Liver (tissue), 9 donors: Measurements from ENCODE around the gene RPS6KA3. TPM values are rescaled to one million over a fixed set of nuclear protein-coding genes. Genes with fewer than 3 reads are reported as not detected.

ENCODE experiments used
- DNase-seq: peaks from one replicate; pipeline ENCODE4 v3.0.0-alpha.2; 2017; ENCODE audit warnings: low spot score
- H3K27ac ChIP-seq, 2 donors: one replicate each; pipeline ENCODE4 v1.7.0; 2013; ENCODE audit warnings: inconsistent platforms in 2 of 2, low read length in 2 of 2, control low read depth in 1 of 2, low read depth in 1 of 2, mild to moderate bottlenecking in 1 of 2
- H3K27me3 ChIP-seq, 4 donors: one replicate each; pipeline versions ENCODE4 v1.6.1 to v1.7.0; 2013; ENCODE audit warnings: low read length in 3 of 4, inconsistent platforms in 1 of 4, mild to moderate bottlenecking in 1 of 4, moderate library complexity in 1 of 4; ENCODE audit not compliant: control insufficient read depth in 4 of 4, insufficient read depth in 4 of 4
- H3K36me3 ChIP-seq, 4 donors: one replicate each; pipeline versions ENCODE4 v1.6.1 to v1.7.0; 2013; ENCODE audit warnings: low read length in 3 of 4, mild to moderate bottlenecking in 3 of 4, low read depth in 1 of 4, moderate library complexity in 1 of 4; ENCODE audit not compliant: control insufficient read depth in 4 of 4, insufficient read depth in 3 of 4
- H3K4me1 ChIP-seq, 4 donors: one replicate each; pipeline versions ENCODE4 v1.6.1 to v1.7.0; 2013; ENCODE audit warnings: low read length in 3 of 4, mild to moderate bottlenecking in 3 of 4, moderate library complexity in 1 of 4; ENCODE audit not compliant: control insufficient read depth in 4 of 4, insufficient read depth in 4 of 4
- H3K4me3 ChIP-seq, 3 donors: one replicate each; pipeline versions ENCODE4 v1.6.1 to v1.7.0; 2013; ENCODE audit warnings: low read length in 3 of 3, control low read depth in 1 of 3, low read depth in 1 of 3, mild to moderate bottlenecking in 1 of 3
- H3K9ac ChIP-seq, 2 donors: one replicate each; pipeline ENCODE4 v1.7.0; 2013; ENCODE audit warnings: low read length in 2 of 2, mild to moderate bottlenecking in 2 of 2, moderate library complexity in 2 of 2, control low read depth in 1 of 2, low read depth in 1 of 2
- H3K9me3 ChIP-seq, 4 donors: one replicate each; pipeline versions ENCODE4 v1.6.1 to v1.7.0; 2013; ENCODE audit warnings: low read length in 3 of 4; ENCODE audit not compliant: control insufficient read depth in 4 of 4
- ATF3 ChIP-seq: IDR thresholded peaks from 2 replicates; pipeline ENCODE4 v1.6.1; 2016; ENCODE audit warnings: antibody characterized with exemption
- CTCF ChIP-seq: fragments of 150-350 bp; IDR thresholded peaks from 2 replicates; pipeline ENCODE4 v1.5.1; 2017; ENCODE audit warnings: improper control_type of control experiment, low read depth, low read length; ENCODE audit not compliant: missing input control
- EGR1 ChIP-seq, 2 donors: IDR thresholded peaks; 2 replicates each; pipeline ENCODE4 v1.6.1; 2016 to 2018; ENCODE audit warnings: antibody characterized with exemption in 2 of 2, low read depth in 2 of 2
- FOXA1 ChIP-seq: IDR thresholded peaks from 2 replicates; pipeline ENCODE4 v1.6.1; 2016; ENCODE audit warnings: antibody characterized with exemption
- FOXA2 ChIP-seq: IDR thresholded peaks from 2 replicates; pipeline ENCODE4 v1.6.1; 2016; ENCODE audit warnings: antibody characterized with exemption
- GABPA ChIP-seq, 2 donors: IDR thresholded peaks in 1 of 2; conservative IDR thresholded peaks in 1 of 2; 2 replicates each; pipeline ENCODE4 v1.6.1; 2016; ENCODE audit warnings: antibody characterized with exemption in 2 of 2, mild to moderate bottlenecking in 1 of 2, moderate library complexity in 1 of 2
- HNF4A ChIP-seq, 2 donors: conservative IDR thresholded peaks; 2 replicates each; pipeline ENCODE4 v1.6.1; 2016; ENCODE audit warnings: antibody characterized with exemption in 2 of 2, mild to moderate bottlenecking in 2 of 2
- HNF4G ChIP-seq: IDR thresholded peaks from 2 replicates; pipeline ENCODE4 v1.6.1; 2016; ENCODE audit warnings: antibody characterized with exemption
- JUND ChIP-seq, 2 donors: IDR thresholded peaks; 2 replicates each; pipeline ENCODE4 v1.6.1; 2016; ENCODE audit warnings: antibody characterized with exemption in 2 of 2
- MAX ChIP-seq: IDR thresholded peaks from 2 replicates; pipeline ENCODE4 v1.6.1; 2016; ENCODE audit warnings: antibody characterized with exemption
- NR2F2 ChIP-seq: IDR thresholded peaks from 2 replicates; pipeline ENCODE4 v1.6.1; 2016; ENCODE audit warnings: antibody characterized with exemption
- RAD21 ChIP-seq, 2 donors: IDR thresholded peaks; 2 replicates each; pipeline ENCODE4 v1.6.1; 2016; ENCODE audit warnings: antibody characterized with exemption in 2 of 2, mild to moderate bottlenecking in 2 of 2
- REST ChIP-seq: IDR thresholded peaks from 2 replicates; pipeline ENCODE4 v1.6.1; 2016; ENCODE audit warnings: antibody characterized with exemption, mild to moderate bottlenecking
- RXRA ChIP-seq, 2 donors: IDR thresholded peaks; 2 replicates each; pipeline ENCODE4 v1.6.1; 2017 to 2018; ENCODE audit warnings: antibody characterized with exemption in 2 of 2, mild to moderate bottlenecking in 1 of 2
- SP1 ChIP-seq: IDR thresholded peaks from 2 replicates; pipeline ENCODE4 v1.6.1; 2018; ENCODE audit warnings: antibody characterized with exemption, mild to moderate bottlenecking
- TAF1 ChIP-seq: conservative IDR thresholded peaks from 2 replicates; pipeline ENCODE4 v1.6.1; 2016; ENCODE audit warnings: antibody characterized with exemption, mild to moderate bottlenecking
- YY1 ChIP-seq: IDR thresholded peaks from 2 replicates; pipeline ENCODE4 v1.6.1; 2016; ENCODE audit warnings: antibody characterized with exemption, mild to moderate bottlenecking
- WGBS: extraction: QIAGEN DNeasy Blood & Tissue Kit; methylation state at CpG from one replicate; pipeline ENCODE4 v1.1.7; 2013; 5-methylcytosine and 5-hydroxymethylcytosine counted together
- polyA plus RNA-seq, 2 donors: library from polyadenylated mRNA; stranded (reverse) in 1 of 2; unstranded in 1 of 2; fragments of 200-250 nt in 1 of 2; fragments of >200 nt in 1 of 2; fragmentation: Nextera tagmentation in 1 of 2; extraction: Ambion mirVana in 1 of 2; gene quantifications; one replicate each; pipeline versions ENCODE4 v1.2.1 to v1.2.3, GENCODE V29; 2013 to 2015
- total RNA-seq, 2 donors: library from RNA; depleted of rRNA; stranded (reverse); fragments of >200 nt; gene quantifications; one replicate each; pipeline ENCODE4 v1.2.3, GENCODE V29; 2014
- donor health status: healthy.
- donor health status: healthy.
- donor health status: healthy.
- donor health status: healthy.
- donor health status: healthy.

The RPS6KA3 gene
- total and polyA plus RNA-seq, 4 donors = 11.1 to 69.7 (median 38.8) TPM

- no peaks in the 10 kb centered on the region for H3K36me3 ChIP-seq
- H3K4me1 ChIP-seq = no peaks in the 10 kb centered on the region
- H3K27ac ChIP-seq = no peak overlapping the region
- DNase-seq = no peak
- H3K27me3 ChIP-seq = peaks cover 0 to 2% (median 0%) of the 10 kb centered on the region in 4 donors
- 97% methylated on average over 2 of the region's 2 CpGs for WGBS
- no peak overlapping the region for H3K9ac ChIP-seq
- no peak overlapping the region for H3K4me3 ChIP-seq
- TF ChIP-seq REST (no peak), CTCF (no peak), NR2F2 (no peak), RXRA (IDR thresholded peaks at IDR 0.05) (no peak), ATF3 (no peak), MAX (no peak), JUND (IDR thresholded peaks at IDR 0.05) (no peak), SP1 (no peak), EGR1 (IDR thresholded peaks at IDR 0.05; ENCODE audit: low read depth in 2 of 2) (no peak), FOXA1 (no peak), TAF1 (no peak), RAD21 (IDR thresholded peaks at IDR 0.05) (no peak), FOXA2 (no peak), HNF4G (no peak), HNF4A (conservative IDR thresholded peaks at IDR 0.05) (no peak), YY1 (no peak), GABPA (IDR thresholded peaks at IDR 0.05 in 1 of 2, conservative IDR thresholded peaks at IDR 0.05 in 1 of 2) (no peak)
- H3K9me3 ChIP-seq = no peaks in the 10 kb centered on the region
Observed at GRCh38 chrX:20233336-20233735, 33.4 kb downstream of the RPS6KA3 start.

- Histone ChIP-seq H3K27me3 (peaks cover 0 to 2% (median 0%) of the 10 kb centered on the region in 4 donors), H3K4me1 (no peaks in the 10 kb centered on the region), H3K9me3 (no peaks in the 10 kb centered on the region), H3K9ac (no peak overlapping the region), H3K36me3 (no peaks in the 10 kb centered on the region), H3K27ac (no peak overlapping the region), H3K4me3 (no peak overlapping the region)
- WGBS = 99% methylated on average over 4 of the region's 4 CpGs
- TF ChIP-seq RXRA (IDR thresholded peaks at IDR 0.05) (no peak), HNF4A (conservative IDR thresholded peaks at IDR 0.05) (no peak), EGR1 (IDR thresholded peaks at IDR 0.05; ENCODE audit: low read depth in 2 of 2) (no peak), ATF3 (no peak), NR2F2 (no peak), GABPA (IDR thresholded peaks at IDR 0.05 in 1 of 2, conservative IDR thresholded peaks at IDR 0.05 in 1 of 2) (no peak), SP1 (no peak), JUND (IDR thresholded peaks at IDR 0.05) (no peak), FOXA1 (no peak), YY1 (no peak), CTCF (no peak), HNF4G (no peak), TAF1 (no peak), REST (no peak)
- no peak for DNase-seq
Observed at GRCh38 chrX:20231598-20231997, 35.1 kb downstream of the RPS6KA3 start.
